Measurements from ENCODE around the gene DYRK1A. TPM values are rescaled to one million over a fixed set of nuclear protein-coding genes. Genes with fewer than 3 reads are reported as not detected.

Gene DYRK1A
- total RNA-seq, 1 experiment from 2014 or later: 38.8 TPM

- DNase-seq (ENCODE audit: extremely low read depth, low read depth): no peak
These were observed 77.1 kb downstream of the DYRK1A start for GRCh38 chr21:37443683-37444082.

GRCh38 chr21:37445228-37445627 lies 78.7 kb downstream of the DYRK1A start:
- DNase-seq (ENCODE audit: extremely low read depth, low read depth): no peak

- DNase-seq (ENCODE audit: extremely low read depth, low read depth): no peak
These were observed 80.0 kb downstream of the DYRK1A start for GRCh38 chr21:37446552-37446951.

GRCh38 chr21:37447288-37447936 lies 80.8 kb downstream of the DYRK1A start:
- DNase-seq (ENCODE audit: extremely low read depth, low read depth): no peak

GRCh38 chr21:37449302-37449937 lies 82.8 kb downstream of the DYRK1A start:
- no peak for DNase-seq (ENCODE audit: extremely low read depth, low read depth)

- DNase-seq (ENCODE audit: extremely low read depth, low read depth): no peak
These were observed 83.9 kb downstream of the DYRK1A start for GRCh38 chr21:37450445-37450941.

- no peak for DNase-seq (ENCODE audit: extremely low read depth, low read depth)
These were observed 84.9 kb downstream of the DYRK1A start for GRCh38 chr21:37451446-37451845.

- DNase-seq (ENCODE audit: extremely low read depth, low read depth): no peak
These were observed 85.7 kb downstream of the DYRK1A start for GRCh38 chr21:37452227-37452626.

- DNase-seq (ENCODE audit: extremely low read depth, low read depth): no peak
These were observed 86.8 kb downstream of the DYRK1A start for GRCh38 chr21:37453350-37453749.

- DNase-seq (ENCODE audit: extremely low read depth, low read depth): no peak
These were observed 88.4 kb downstream of the DYRK1A start for GRCh38 chr21:37454869-37455503.

GRCh38 chr21:37455504-37455911 lies 88.9 kb downstream of the DYRK1A start:
- peak; percentile 16 for DNase-seq (ENCODE audit: extremely low read depth, low read depth)

- no peak for DNase-seq (ENCODE audit: extremely low read depth, low read depth)
These were observed 92.2 kb downstream of the DYRK1A start for GRCh38 chr21:37458669-37459276.

GRCh38 chr21:37459575-37459974 lies 93.0 kb downstream of the DYRK1A start:
- no peak for DNase-seq (ENCODE audit: extremely low read depth, low read depth)

GRCh38 chr21:37460196-37460595 lies 93.6 kb downstream of the DYRK1A start:
- DNase-seq (ENCODE audit: extremely low read depth, low read depth): no peak

GRCh38 chr21:37461479-37461878 lies 94.9 kb downstream of the DYRK1A start:
- DNase-seq (ENCODE audit: extremely low read depth, low read depth): no peak

GRCh38 chr21:37462087-37462861 lies 95.7 kb downstream of the DYRK1A start:
- DNase-seq (ENCODE audit: extremely low read depth, low read depth): no peak

- peak; percentile 28 for DNase-seq (ENCODE audit: extremely low read depth, low read depth)
These were observed 96.7 kb downstream of the DYRK1A start for GRCh38 chr21:37463083-37463801.

GRCh38 chr21:37467082-37467481 lies 100.5 kb downstream of the DYRK1A start:
- no peak for DNase-seq (ENCODE audit: extremely low read depth, low read depth)

GRCh38 chr21:37468909-37469308 lies 102.3 kb downstream of the DYRK1A start:
- no peak for DNase-seq (ENCODE audit: extremely low read depth, low read depth)

- no peak for DNase-seq (ENCODE audit: extremely low read depth, low read depth)
These were observed 102.9 kb downstream of the DYRK1A start for GRCh38 chr21:37469441-37469840.

All from NCI-H460 (cell line).